Spleen (tissue), 3 donors: ENCODE data around the gene CUL3.

Experiments used
- POLR2A ChIP-seq, 3 donors: fragments of 450-650 bp; IDR thresholded peaks; one replicate each; pipeline ENCODE4 v1.5.1; 2017; ENCODE audit warnings: antibody characterized with exemption in 3 of 3, mild to moderate bottlenecking in 1 of 3
- POLR2AphosphoS5 ChIP-seq, 3 donors: sonication (generic); formaldehyde crosslinking; IDR thresholded peaks; one replicate each; pipeline ENCODE4 v1.5.1; 2017; ENCODE audit warnings: antibody characterized with exemption in 3 of 3

DNA sequence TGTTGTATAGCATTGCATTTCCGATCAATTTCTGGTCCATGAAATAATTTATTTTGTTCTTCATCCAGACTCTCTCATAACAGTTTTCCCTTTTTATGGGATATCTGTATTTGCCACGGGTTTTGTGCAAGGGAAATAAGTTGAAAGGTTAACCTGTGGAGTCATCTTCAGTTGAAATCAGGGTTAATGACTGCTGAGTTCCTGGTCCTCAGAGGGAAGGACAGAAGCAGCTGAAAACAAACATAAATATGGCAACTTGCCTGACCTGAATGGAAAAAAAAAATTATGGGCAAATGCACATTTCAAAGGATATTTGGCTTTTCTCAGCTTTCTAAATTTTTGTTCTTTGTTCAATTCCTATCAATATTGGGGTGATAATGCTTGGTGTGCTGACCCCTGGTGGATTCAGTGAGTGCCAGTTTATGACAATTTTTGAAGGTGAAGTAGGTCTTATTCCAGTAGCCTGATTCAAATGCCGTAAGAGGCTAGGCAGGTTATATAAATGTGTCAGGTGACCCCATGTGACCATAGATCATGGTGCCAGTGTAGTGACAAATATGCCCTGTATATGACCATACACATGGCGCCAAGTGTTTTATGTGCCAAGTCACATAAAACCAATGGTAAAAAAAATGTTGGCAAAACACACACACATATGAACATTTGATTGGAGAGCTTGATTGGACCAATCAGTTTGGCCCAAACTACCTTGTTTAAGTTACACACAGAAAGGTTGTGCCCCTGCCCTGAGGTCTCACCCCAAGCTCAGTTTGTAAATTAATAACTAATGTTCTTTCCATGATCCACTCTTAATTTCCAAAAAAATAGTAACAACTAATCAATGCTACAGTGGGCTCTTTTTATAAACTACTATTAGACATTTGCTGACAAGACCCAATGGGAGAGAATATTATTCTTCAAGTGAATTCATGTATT, 135.7 kb downstream of the CUL3 start:
- no peak for TF ChIP-seq POLR2AphosphoS5 (IDR thresholded peaks at IDR 0.05)
- no peak for TF ChIP-seq POLR2A (IDR thresholded peaks at IDR 0.05)
